ENCODE measurements around the gene ALKBH2. TPM values are rescaled to one million over a fixed set of nuclear protein-coding genes. Genes with fewer than 3 reads are reported as not detected.

ALKBH2 gene
- total RNA-seq, 1 donor from 2014 or later, result 16.4 TPM

DNA sequence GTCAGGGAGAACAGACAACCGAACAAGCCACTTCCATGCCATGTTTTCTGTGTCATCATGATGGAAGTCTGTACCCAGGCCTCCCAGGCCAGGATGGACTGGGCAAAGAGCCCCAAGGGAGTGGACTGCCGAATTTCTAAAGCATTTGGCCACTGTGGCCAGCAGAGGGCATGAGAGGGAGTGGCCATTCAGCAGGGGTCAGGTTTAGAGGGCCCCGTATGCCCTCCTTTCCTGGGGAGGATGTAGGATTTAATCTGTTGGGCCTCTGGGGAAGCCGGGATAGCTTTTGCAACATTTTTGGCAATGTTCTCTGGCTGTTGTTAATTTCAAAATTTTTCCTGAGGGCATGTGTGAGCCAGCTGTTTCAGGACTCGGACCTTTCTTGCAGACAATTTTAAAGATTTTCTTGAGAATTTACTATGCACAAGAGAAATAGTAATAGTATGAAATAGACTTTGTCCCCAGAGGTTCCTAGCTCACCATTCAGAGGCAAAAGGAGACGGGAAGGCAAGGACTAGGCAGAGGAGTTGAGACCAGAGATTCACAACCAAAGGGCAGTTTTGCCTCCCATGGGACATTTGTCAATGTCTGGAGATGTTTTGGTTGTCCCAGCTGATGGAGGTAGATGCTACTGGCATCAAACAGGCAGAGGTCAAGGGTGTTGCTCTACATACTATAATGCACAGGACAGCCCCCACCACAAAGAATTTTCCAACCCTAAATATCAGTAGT lies 41.1 kb upstream of the ALKBH2 start:
- H3K9me3 Mint-ChIP-seq (ENCODE audit: unreplicated experiment), result peaks cover 9% of the 10 kb centered on the region
- H3K27ac Mint-ChIP-seq (ENCODE audit: unreplicated experiment), result no peak overlapping the region
- H3K4me3 Mint-ChIP-seq (ENCODE audit: unreplicated experiment), result no peak overlapping the region
- no peaks in the 10 kb centered on the region for H3K36me3 Mint-ChIP-seq (ENCODE audit: unreplicated experiment)
- peaks cover 17% of the 10 kb centered on the region for H3K4me1 Mint-ChIP-seq (ENCODE audit: low read depth, unreplicated experiment)
- TF ChIP-seq CTCF (IDR thresholded peaks at IDR 0.05; ENCODE audit: partially characterized antibody, unreplicated experiment), result peak; percentile 55
- peaks cover 5% of the 10 kb centered on the region for H3K27me3 Mint-ChIP-seq (ENCODE audit: unreplicated experiment)
- peak; percentile 24 for DNase-seq

DNA sequence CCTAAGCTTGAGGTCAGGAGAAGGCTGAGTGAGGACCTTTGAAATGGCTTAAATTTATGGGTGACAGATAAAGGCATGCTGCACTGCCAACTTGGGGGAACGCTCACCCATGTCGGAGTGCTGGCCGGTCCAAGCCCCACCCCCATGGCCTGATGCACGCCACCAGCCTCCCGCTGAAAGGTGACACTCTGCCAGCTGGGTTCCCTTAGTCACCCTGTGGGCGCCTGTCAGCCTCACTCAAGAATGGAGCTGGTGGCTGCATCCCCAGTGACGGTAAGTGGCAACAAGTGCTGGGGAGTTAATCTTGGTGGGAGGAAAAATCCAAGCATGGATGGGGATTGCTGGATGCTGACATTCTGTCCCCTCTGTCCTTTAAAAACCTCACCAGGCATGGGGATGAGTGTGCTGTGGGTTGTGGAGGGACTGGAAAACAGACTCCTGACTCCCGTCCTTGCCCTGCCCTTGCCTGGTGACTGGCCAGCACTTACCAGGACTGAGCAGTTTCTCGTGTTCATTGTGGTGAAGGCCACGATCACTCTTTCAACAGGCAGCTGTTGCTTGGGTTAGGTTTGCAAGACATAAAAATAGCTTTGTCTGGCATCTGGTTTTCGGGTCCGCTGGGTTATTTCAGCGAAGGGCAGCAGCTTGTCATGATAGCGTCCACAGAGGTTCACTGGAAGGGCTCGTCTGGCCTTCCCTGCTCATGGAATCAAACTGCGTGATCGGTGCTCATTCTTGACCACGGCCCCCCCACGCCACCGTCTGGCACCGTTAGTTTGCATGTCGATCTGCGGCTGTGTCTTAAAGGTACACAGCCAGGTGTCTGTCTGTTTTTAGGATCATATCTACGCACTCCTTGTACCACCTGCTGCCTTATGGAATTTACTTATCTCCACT lies 38.1 kb upstream of the ALKBH2 start:
- Mint-ChIP-seq H3K4me3 (ENCODE audit: unreplicated experiment) (peak overlapping the region; percentile 38), H3K4me1 (ENCODE audit: low read depth, unreplicated experiment) (peaks cover 18% of the 10 kb centered on the region), H3K36me3 (ENCODE audit: unreplicated experiment) (no peaks in the 10 kb centered on the region), H3K27me3 (ENCODE audit: unreplicated experiment) (peaks cover 4% of the 10 kb centered on the region), H3K9me3 (ENCODE audit: unreplicated experiment) (peaks cover 9% of the 10 kb centered on the region), H3K27ac (ENCODE audit: unreplicated experiment) (peak overlapping the region; percentile 76)
- no peak for TF ChIP-seq CTCF (IDR thresholded peaks at IDR 0.05; ENCODE audit: partially characterized antibody, unreplicated experiment)
- DNase-seq, result peak; percentile 44

DNA sequence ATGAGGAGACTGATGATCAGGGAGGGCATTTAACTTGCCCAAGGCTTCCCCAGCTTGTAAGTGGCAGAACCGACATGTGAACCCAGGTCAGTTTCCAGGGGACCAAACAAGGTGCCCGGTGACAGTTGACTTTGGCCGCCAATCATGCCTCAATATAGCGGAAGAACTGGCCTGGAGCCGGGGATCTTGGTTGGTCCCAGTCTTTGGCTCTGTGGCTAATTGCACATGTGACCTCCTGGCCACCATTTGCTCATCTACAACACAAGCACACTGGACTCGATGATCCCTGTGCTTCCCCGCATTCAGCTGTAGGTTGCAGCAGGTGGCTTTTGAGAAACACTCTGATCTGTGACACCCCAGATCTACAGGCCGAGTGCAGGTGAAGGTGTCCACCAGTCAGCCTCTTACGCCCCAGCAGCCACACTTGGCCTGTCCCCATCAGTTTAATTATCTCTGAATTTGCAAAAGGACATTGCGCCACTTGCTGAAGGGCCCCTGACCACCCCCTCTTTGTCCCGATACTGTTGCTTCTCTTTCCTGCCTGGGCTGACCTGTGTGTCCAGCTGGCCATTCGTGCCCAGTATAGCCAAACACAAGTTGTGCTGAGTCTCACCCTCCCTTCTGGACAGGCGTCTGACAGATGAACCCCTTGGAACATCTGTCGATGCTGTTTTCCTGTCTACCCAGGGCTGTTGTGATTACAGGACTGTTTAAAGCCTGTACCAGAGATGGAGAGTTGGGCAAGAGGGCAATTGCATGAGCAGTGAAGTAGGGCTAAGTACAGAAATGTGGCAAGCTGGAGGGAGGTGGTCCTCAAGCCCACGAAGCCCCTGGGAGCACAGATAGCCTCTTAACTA lies 37.3 kb upstream of the ALKBH2 start:
- peaks cover 18% of the 10 kb centered on the region for H3K4me1 Mint-ChIP-seq (ENCODE audit: low read depth, unreplicated experiment)
- H3K27me3 Mint-ChIP-seq (ENCODE audit: unreplicated experiment), result peaks cover 4% of the 10 kb centered on the region
- peak overlapping the region; percentile 76 for H3K27ac Mint-ChIP-seq (ENCODE audit: unreplicated experiment)
- no peak for DNase-seq
- peak overlapping the region; percentile 55 for H3K4me3 Mint-ChIP-seq (ENCODE audit: unreplicated experiment)
- no peak for TF ChIP-seq CTCF (IDR thresholded peaks at IDR 0.05; ENCODE audit: partially characterized antibody, unreplicated experiment)
- no peaks in the 10 kb centered on the region for H3K36me3 Mint-ChIP-seq (ENCODE audit: unreplicated experiment)
- peaks cover 8% of the 10 kb centered on the region for H3K9me3 Mint-ChIP-seq (ENCODE audit: unreplicated experiment)

DNA sequence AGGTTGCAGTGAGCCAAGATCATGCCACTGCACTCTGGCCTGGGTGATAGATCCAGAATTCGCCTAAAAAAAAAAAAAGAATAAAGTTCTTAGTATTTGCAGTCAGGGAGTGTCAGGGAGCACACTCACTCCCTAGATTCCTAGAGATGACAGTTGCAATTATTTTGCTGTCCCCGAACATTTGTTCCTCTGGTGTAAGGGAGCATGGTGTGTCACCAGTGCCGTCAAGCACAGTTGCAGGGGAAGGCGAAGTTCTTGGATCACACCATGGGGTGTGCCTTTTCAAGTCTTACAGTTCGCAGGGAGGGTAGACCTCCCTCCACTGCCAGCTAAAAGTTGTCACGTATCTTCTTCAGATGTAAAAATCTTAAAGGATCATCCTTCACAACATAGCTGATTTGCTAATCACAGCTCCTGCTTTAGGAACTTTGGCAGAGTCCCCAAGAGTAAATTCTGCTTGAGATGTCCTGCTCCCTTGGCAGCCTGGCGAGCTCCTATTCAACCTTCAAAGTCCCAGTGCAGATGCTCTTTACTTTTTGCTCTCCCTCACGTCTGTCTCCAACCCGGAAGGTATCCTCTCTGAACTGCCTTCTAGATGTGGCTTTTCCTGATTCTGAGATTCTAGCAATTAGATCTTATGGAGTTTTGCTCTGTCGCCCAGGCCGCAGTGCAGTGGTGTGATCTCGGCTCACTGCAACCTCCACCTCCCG lies 34.4 kb upstream of the ALKBH2 start:
- Mint-ChIP-seq H3K27ac (ENCODE audit: unreplicated experiment) (no peak overlapping the region), H3K36me3 (ENCODE audit: unreplicated experiment) (no peaks in the 10 kb centered on the region)

More for the DNA sequence above, 34.4 kb upstream of the ALKBH2 start:
- no peak for TF ChIP-seq CTCF (IDR thresholded peaks at IDR 0.05; ENCODE audit: partially characterized antibody, unreplicated experiment)
- peaks cover 4% of the 10 kb centered on the region for H3K27me3 Mint-ChIP-seq (ENCODE audit: unreplicated experiment)
- no peak overlapping the region for H3K4me3 Mint-ChIP-seq (ENCODE audit: unreplicated experiment)
- H3K9me3 Mint-ChIP-seq (ENCODE audit: unreplicated experiment), result peaks cover 6% of the 10 kb centered on the region
- H3K4me1 Mint-ChIP-seq (ENCODE audit: low read depth, unreplicated experiment), result peaks cover 18% of the 10 kb centered on the region
- no peak for DNase-seq
